ENCODE measurements around the gene CLPSL1. TPM values are rescaled to one million over a fixed set of nuclear protein-coding genes. Genes with fewer than 3 reads are reported as not detected.

Gene CLPSL1
- total RNA-seq, 1 experiment from 2014 or later, result not detected

GRCh38 chr6:35824552-35825192 is 43.9 kb downstream of the CLPSL1 start:
- no peak for ATAC-seq
- TF ChIP-seq TCF7L2 (IDR thresholded peaks at IDR 0.05; ENCODE audit: low read depth, low read length) (no peak), POLR2AphosphoS5 (IDR thresholded peaks at IDR 0.05; ENCODE audit: low read depth, low read length) (no peak), REST (IDR thresholded peaks at IDR 0.05; ENCODE audit: insufficient read depth in 1 of 2, low read depth in 2 of 2, low read length in 1 of 2) (no peak), SIN3A (IDR thresholded peaks at IDR 0.05; ENCODE audit: borderline replicate concordance, insufficient read depth, low read depth, low read length) (no peak)
- intact Hi-C loops (cut with micrococcal nuclease; ENCODE audit: unreplicated experiment) (no loop called here), in situ Hi-C loops (cut with HindIII; ENCODE audit: low pct_unique_long_range_greater_than_20kb, low sequenced_read_pairs) (no loop called here)
- no peak overlapping the region for H3K27ac ChIP-seq (ENCODE audit: low read length)
- no TSS peak for BruUV-seq (replicated peaks)
- no peak for DNase-seq (ENCODE audit: low read depth, low spot score)
- H3K27me3 ChIP-seq (ENCODE audit: control insufficient read depth, insufficient read depth, low read length), result no peaks in the 10 kb centered on the region
- no peaks in the 10 kb centered on the region for H3K36me3 ChIP-seq (ENCODE audit: control insufficient read depth, insufficient read depth, low read length)
- no peaks in the 10 kb centered on the region for H3K4me1 ChIP-seq (ENCODE audit: control insufficient read depth, insufficient read depth, low read length)
- no peak overlapping the region for H3K4me3 ChIP-seq (ENCODE audit: low read depth in 2 of 2, low read length in 2 of 2)
- CTCF ChIA-PET, result no interaction called here
- POLR2A ChIA-PET, result interaction anchor here (0.6 kb wide), 1 partner anchor 10 kb away, joined by 3 read pairs; no protein-coding TSS in a partner anchor
- H3K9me3 ChIP-seq (ENCODE audit: control insufficient read depth, insufficient read depth, low read depth, low read length), result no peaks in the 10 kb centered on the region

GRCh38 chr6:35829306-35829705 is 48.5 kb downstream of the CLPSL1 start:
- Histone ChIP-seq H3K4me3 (ENCODE audit: low read depth in 2 of 2, low read length in 2 of 2) (no peak overlapping the region), H3K27me3 (ENCODE audit: control insufficient read depth, insufficient read depth, low read length) (no peaks in the 10 kb centered on the region), H3K4me1 (ENCODE audit: control insufficient read depth, insufficient read depth, low read length) (no peaks in the 10 kb centered on the region), H3K9me3 (ENCODE audit: control insufficient read depth, insufficient read depth, low read depth, low read length) (no peaks in the 10 kb centered on the region), H3K36me3 (ENCODE audit: control insufficient read depth, insufficient read depth, low read length) (peaks cover 8% of the 10 kb centered on the region), H3K27ac (ENCODE audit: low read length) (no peak overlapping the region)
- ChIA-PET POLR2A (interaction anchor here (0.6 kb wide), 1 partner anchor 251 kb away, joined by 4 read pairs; no protein-coding TSS in a partner anchor), CTCF (no interaction called here)
- no peak for DNase-seq (ENCODE audit: low read depth, low spot score)
- BruUV-seq (replicated peaks), result no TSS peak
- TF ChIP-seq TCF7L2 (IDR thresholded peaks at IDR 0.05; ENCODE audit: low read depth, low read length) (no peak), SIN3A (IDR thresholded peaks at IDR 0.05; ENCODE audit: borderline replicate concordance, insufficient read depth, low read depth, low read length) (no peak), CTCF (IDR thresholded peaks at IDR 0.05) (no peak), POLR2AphosphoS5 (IDR thresholded peaks at IDR 0.05; ENCODE audit: low read depth, low read length) (no peak), REST (IDR thresholded peaks at IDR 0.05; ENCODE audit: insufficient read depth in 1 of 2, low read depth in 2 of 2, low read length in 1 of 2) (no peak)
- no peak for ATAC-seq
- in situ Hi-C loops (cut with HindIII; ENCODE audit: low pct_unique_long_range_greater_than_20kb, low sequenced_read_pairs), result no loop called here
- intact Hi-C loops (cut with micrococcal nuclease; ENCODE audit: unreplicated experiment), result no loop called here
